ENCODE measurements around the gene MORN1. TPM values are rescaled to one million over a fixed set of nuclear protein-coding genes. Genes with fewer than 3 reads are reported as not detected.

Gene MORN1
- total RNA-seq, 1 donor from 2014 or later, result 11.1 TPM

DNA sequence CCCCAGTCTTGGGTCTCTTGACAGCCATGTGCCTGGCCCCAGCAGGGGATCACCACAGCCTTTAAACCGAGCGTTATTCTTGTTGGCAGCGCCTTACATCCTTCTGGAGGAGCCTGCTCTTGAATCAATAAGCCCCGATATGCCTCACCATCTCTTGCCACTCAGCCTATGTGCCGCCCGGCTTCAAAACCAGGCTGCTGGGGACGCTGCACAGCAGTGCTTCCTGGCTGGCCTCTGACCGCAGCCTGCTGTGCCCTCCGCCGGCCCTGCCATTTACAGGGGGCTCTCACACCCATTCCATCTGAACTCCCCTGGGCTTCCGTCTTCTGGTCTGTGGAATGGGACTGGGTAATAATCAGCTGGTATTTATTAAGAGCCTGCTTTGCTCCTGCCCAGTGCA, 24.0 kb upstream of the MORN1 start:
- Mint-ChIP-seq H3K9me3 (no peaks in the 10 kb centered on the region), H3K27me3 (no peaks in the 10 kb centered on the region), H3K36me3 (ENCODE audit: low read depth) (peaks cover 4% of the 10 kb centered on the region), H3K4me1 (peaks cover 30% of the 10 kb centered on the region), H3K27ac (peak overlapping the region; percentile 92), H3K4me3 (peak overlapping the region; percentile 88)
- no peak for DNase-seq
- intact Hi-C loops (cut with micrococcal nuclease), result loop anchor here (10.0 kb wide), 1 partner anchor 1209 kb away; the partner anchor contains the start of gene TPRG1L

DNA sequence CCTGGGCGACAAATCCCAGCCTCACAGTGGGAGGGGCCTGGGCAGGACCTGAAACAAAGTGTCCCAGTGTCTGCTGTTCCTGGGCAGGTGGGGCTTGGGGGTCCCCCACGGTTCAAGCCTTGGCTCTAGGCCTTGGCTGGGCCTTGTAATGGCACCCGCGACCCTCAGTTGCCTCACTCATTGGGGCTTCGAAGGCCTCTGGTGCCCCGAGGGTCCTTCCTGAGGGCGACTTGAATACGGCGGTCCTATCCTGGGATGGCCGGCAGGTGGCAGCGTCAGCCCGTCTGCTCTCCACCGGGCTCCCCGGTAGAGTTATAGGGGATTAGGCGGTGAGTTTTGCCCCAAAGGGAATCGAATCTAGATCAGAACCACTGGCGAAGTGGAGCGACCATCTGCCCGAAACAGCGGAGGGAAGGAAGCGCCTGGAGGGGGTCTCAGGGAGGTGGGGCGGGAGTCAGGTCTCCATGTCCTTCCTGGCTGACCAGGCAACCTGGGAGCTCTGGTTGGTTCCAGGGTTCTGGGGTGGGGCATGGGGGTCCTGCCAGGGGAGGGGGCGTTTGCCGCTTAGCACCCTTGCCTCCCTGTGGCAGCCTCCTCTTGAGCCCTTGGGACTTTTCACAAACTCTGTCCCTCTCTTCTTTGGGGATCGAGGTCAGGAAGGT, 23.1 kb upstream of the MORN1 start:
- peaks cover 30% of the 10 kb centered on the region for H3K4me1 Mint-ChIP-seq
- H3K27me3 Mint-ChIP-seq, result no peaks in the 10 kb centered on the region
- peak overlapping the region; percentile 88 for H3K4me3 Mint-ChIP-seq
- intact Hi-C loops (cut with micrococcal nuclease), result loop anchor here (1.0 to 10.0 kb wide), 6 partner anchors 112 to 1210 kb away; partner anchors contain the start of genes PANK4, PRXL2B and TPRG1L
- peaks cover 4% of the 10 kb centered on the region for H3K36me3 Mint-ChIP-seq (ENCODE audit: low read depth)
- H3K27ac Mint-ChIP-seq, result peak overlapping the region; percentile 83
- H3K9me3 Mint-ChIP-seq, result no peaks in the 10 kb centered on the region
- peak; percentile 94 for DNase-seq

DNA sequence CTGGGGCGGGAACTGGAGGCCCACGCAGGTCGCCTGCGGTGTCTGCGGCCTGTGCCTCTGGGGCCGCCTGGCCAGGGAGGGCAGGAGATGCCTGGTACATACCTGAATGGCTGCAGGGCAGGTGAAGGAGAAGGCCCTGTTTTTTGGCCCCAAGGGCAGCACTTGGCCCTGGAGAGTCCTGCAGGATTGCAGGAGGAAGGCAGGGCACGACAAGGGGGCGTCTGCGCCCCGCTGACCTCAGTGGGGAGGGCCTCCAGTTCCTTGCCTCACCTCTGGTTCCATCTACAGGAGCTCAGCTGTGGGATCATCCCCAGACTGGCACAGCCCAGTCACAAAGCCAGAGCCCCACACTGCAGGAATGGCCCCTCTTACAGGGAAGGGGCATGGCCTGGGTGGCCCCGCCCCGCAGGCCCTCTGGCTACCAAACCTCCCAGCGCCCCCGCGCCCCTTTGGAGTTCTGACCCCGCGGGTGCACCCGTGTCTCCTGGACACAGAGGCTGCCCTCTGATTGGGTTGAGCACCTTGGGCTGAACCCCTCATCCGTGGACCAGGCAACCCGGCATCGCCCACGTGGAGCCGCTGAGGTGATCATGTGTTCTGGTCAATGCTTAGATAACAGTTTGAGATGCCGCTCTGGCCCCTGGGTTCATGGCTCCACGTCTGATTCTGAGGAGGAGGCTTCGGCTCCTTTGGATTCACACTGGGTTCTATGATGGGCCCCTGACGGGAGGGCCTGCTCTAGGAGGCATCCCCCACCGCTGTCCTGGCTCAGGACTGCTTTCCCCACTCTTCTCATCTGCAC, 22.3 kb upstream of the MORN1 start:
- Mint-ChIP-seq H3K4me1 (peaks cover 27% of the 10 kb centered on the region), H3K27me3 (no peaks in the 10 kb centered on the region), H3K4me3 (peak overlapping the region; percentile 88), H3K9me3 (no peaks in the 10 kb centered on the region), H3K36me3 (ENCODE audit: low read depth) (peaks cover 8% of the 10 kb centered on the region), H3K27ac (peak overlapping the region; percentile 83)
- intact Hi-C loops (cut with micrococcal nuclease), result loop anchor here (1.0 to 10.0 kb wide), 6 partner anchors 113 to 1211 kb away; partner anchors contain the start of genes PANK4, PRXL2B and TPRG1L
- DNase-seq, result peak; percentile 72

DNA sequence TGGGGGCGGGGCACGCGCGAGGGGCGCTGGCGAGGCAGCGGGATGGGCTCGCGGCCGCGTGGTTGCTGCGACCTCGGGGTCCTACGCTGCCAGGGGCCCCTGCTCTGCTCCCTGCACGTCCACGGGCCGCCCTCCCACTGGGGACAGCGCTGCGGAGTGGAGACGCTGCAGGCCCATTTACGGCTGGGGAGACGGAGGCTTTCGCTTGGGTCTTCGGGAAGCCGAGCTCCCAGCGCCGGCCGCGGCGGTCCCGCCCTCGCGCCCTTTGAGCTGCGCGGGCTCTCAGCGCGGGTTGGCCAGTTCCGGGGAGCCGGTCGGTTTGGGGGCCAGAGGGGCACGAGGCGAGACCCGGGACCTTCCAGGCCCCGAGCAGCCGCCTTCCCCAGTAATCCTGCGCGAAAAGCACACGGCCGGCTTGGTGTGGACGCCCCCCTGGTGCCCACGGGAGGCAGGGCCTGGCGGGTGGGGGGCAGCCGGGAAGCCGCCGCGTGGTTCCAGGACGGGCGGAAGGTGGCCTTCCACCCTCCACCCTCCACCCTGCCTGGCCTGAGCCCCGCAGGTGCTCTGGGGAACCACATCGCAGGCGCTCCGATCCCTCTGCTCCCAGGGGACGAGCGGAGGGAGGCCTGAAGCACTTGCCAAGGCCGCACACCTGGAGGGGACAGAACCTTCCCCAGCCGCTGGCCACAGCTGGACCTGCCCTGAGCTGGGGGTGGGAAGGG, 21.6 kb upstream of the MORN1 start:
- peaks cover 8% of the 10 kb centered on the region for H3K36me3 Mint-ChIP-seq (ENCODE audit: low read depth)
- peak overlapping the region; percentile 88 for H3K4me3 Mint-ChIP-seq
- peaks cover 27% of the 10 kb centered on the region for H3K4me1 Mint-ChIP-seq
- no peaks in the 10 kb centered on the region for H3K9me3 Mint-ChIP-seq
- no peak for DNase-seq
- no peaks in the 10 kb centered on the region for H3K27me3 Mint-ChIP-seq
- peak overlapping the region; percentile 84 for H3K27ac Mint-ChIP-seq
- intact Hi-C loops (cut with micrococcal nuclease), result loop anchor here (1.0 to 10.0 kb wide), 4 partner anchors 22 to 1212 kb away; partner anchors contain the start of genes MORN1, PRXL2B, RER1 and TPRG1L

DNA sequence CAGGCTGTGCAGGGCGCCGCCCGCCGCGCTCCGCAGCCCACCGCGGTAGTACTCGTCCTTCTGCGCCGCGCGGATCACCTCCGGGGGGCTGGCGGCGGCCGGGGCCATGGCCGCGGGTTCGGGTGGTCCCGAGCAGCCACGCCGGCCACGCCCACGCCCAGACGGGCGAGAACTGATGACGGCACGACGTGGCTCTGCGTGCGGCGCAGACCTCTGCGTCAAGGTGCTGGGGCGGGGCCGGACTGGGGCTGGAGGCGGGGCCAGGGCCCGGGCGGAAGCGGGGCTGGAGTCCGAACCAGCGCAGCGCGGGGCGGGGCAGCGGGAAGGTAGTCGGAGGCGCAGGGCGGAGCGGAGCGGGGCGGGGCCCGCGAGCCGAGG, 21.0 kb upstream of the MORN1 start, which contains the start of gene PEX10:
Gene PEX10, minus strand, starts transcription at position 170 of the 378 bp plus-strand sequence. Its CDS starts 62 bp downstream, at position 108.
- H3K9me3 Mint-ChIP-seq, result no peaks in the 10 kb centered on the region
- peak; percentile 100 for DNase-seq
- peak within 1 kb of the TSS; percentile 95 for H3K27ac Mint-ChIP-seq
- intact Hi-C loops (cut with micrococcal nuclease), result loop anchor here (1.0 to 10.0 kb wide), 4 partner anchors 21 to 1212 kb away; partner anchors contain the start of genes MORN1, PRXL2B, RER1 and TPRG1L
- H3K4me1 Mint-ChIP-seq, result peaks cover 27% of the 10 kb centered on the region
- no peaks in the 10 kb centered on the region for H3K27me3 Mint-ChIP-seq
- peak within 1 kb of the TSS; percentile 94 for H3K4me3 Mint-ChIP-seq
- H3K36me3 Mint-ChIP-seq (ENCODE audit: low read depth), result peaks cover 11% of the 10 kb centered on the region

DNA sequence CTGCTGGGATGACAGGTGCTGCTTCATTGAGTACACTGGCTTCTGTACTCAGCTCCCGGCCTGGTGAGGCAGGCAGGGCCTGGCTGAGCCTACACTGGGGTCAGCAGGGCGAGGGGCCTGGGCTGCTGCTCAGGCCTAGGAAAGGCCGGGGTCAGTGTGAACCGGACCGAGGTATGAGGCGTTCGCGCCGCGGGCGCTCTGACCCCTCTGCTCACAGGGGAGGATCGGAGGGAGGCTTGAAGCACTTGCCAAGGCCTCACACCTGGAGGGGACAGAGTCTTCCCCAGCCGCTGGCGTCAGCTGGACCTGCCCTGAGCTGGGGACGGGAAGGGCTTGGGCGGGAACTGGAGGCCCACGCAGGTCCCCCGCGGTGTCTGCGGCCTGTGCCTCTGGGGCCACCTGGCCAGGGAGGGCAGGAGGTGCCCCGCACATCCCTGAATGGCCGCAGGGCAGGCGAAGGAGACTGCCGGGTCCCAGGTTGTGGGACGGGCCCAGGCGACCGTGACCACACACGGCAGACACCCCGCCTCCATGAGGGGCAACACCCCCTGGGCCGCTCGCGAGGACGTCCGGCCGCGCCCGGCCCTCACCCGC, 20.5 kb upstream of the MORN1 start:
- Mint-ChIP-seq H3K4me3 (peak overlapping the region; percentile 94), H3K36me3 (ENCODE audit: low read depth) (peaks cover 13% of the 10 kb centered on the region), H3K4me1 (peaks cover 24% of the 10 kb centered on the region), H3K9me3 (no peaks in the 10 kb centered on the region), H3K27me3 (no peaks in the 10 kb centered on the region), H3K27ac (peak overlapping the region; percentile 95)
- DNase-seq, result no peak
- intact Hi-C loops (cut with micrococcal nuclease), result loop anchor here (1.0 to 10.0 kb wide), 5 partner anchors 21 to 1213 kb away; partner anchors contain the start of genes MORN1, PRXL2B, RER1 and TPRG1L

DNA sequence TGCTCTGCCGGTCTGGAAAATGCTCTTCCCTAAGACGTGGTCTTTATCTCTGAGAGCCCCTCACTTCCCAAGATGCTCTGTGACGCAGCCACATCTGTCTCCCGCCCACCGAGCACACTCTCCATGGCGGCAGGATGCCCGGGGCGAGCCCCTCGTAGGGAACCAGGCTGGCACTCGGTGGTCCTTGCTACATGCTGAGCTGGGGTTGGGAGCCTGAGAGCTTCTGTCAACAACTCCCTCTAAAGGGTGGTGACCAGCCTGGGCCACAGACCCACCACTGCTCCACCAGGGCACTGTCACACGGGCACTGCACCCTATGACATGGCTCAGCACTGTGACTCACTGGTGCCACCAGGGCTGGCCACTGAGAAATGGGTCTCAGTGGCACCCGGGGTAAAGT, 18.4 kb upstream of the MORN1 start:
- peaks cover 21% of the 10 kb centered on the region for H3K36me3 Mint-ChIP-seq (ENCODE audit: low read depth)
- peaks cover 11% of the 10 kb centered on the region for H3K4me1 Mint-ChIP-seq
- no peaks in the 10 kb centered on the region for H3K27me3 Mint-ChIP-seq
- H3K27ac Mint-ChIP-seq, result no peak overlapping the region
- H3K9me3 Mint-ChIP-seq, result no peaks in the 10 kb centered on the region
- intact Hi-C loops (cut with micrococcal nuclease), result loop anchor here (5.0 to 10.0 kb wide), 3 partner anchors 178 to 1215 kb away; partner anchors contain the start of genes PRXL2B and TPRG1L
- no peak for DNase-seq
- H3K4me3 Mint-ChIP-seq, result no peak overlapping the region

DNA sequence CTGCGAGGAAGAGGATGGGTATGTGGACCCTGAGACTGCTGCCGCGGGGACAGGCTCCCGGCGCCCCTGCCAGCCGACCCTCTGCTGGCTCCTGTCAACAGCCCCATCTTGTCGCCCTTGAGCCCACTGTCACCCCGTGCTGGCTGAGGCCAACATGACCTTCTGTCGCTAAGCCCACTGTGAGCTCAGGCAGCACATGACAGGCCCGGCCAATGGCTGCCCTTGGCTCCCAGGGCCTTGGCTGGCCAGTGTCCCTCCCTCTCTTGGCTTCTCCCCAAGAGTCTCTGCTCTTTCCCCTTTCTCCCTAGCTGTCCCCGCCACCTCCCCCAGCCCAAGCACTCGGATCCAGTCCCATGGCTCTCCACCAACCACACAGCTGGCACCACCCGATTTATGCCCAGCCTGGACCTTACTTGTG, 17.5 kb upstream of the MORN1 start:
- peaks cover 2% of the 10 kb centered on the region for H3K4me1 Mint-ChIP-seq
- no peak overlapping the region for H3K4me3 Mint-ChIP-seq
- no peak for DNase-seq
- H3K36me3 Mint-ChIP-seq (ENCODE audit: low read depth), result peaks cover 24% of the 10 kb centered on the region
- H3K9me3 Mint-ChIP-seq, result no peaks in the 10 kb centered on the region
- intact Hi-C loops (cut with micrococcal nuclease), result no loop called here
- H3K27ac Mint-ChIP-seq, result no peak overlapping the region
- no peaks in the 10 kb centered on the region for H3K27me3 Mint-ChIP-seq

DNA sequence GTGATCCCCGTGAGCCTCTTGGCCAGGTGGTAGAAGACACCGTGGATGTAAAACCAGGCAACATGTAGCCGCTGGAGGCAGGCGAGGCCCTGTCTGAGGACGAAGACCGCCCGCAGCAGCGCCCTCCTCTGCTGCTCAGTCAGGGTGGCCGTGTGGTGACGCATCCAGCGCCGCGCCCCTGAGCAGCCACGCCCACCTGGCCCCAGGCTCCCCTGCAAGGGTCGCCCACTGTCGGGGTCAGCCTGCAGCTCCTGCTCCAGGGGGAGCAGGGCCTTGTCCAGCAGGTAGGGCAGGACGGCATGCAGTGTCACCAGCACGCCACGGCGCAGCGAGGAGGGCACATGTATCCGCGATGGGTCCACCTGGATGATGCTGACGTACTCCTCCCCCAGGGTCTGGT, 17.1 kb upstream of the MORN1 start:
- Mint-ChIP-seq H3K36me3 (ENCODE audit: low read depth) (peaks cover 25% of the 10 kb centered on the region), H3K27me3 (no peaks in the 10 kb centered on the region), H3K9me3 (no peaks in the 10 kb centered on the region), H3K4me3 (no peak overlapping the region), H3K4me1 (peaks cover 2% of the 10 kb centered on the region), H3K27ac (no peak overlapping the region)
- no peak for DNase-seq
- intact Hi-C loops (cut with micrococcal nuclease), result no loop called here

DNA sequence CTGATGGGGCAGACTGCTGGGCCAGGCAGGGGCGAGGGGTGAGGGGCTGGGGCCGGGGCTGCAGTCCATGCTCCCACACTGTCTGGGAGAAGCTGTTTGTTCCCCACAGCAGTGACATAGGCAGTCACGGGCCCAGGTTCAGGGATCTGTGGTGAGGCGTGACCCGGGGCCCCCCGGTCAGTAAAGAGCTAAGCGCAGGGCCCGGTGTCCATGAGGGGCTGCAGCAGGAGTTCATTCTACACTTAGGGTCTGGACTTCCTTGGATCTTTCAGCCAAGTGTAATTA, 16.6 kb upstream of the MORN1 start:
- peaks cover 26% of the 10 kb centered on the region for H3K36me3 Mint-ChIP-seq (ENCODE audit: low read depth)
- intact Hi-C loops (cut with micrococcal nuclease), result no loop called here
- no peak for DNase-seq
- H3K9me3 Mint-ChIP-seq, result no peaks in the 10 kb centered on the region
- H3K4me1 Mint-ChIP-seq, result peaks cover 2% of the 10 kb centered on the region
- H3K27ac Mint-ChIP-seq, result no peak overlapping the region
- no peak overlapping the region for H3K4me3 Mint-ChIP-seq
- no peaks in the 10 kb centered on the region for H3K27me3 Mint-ChIP-seq

DNA sequence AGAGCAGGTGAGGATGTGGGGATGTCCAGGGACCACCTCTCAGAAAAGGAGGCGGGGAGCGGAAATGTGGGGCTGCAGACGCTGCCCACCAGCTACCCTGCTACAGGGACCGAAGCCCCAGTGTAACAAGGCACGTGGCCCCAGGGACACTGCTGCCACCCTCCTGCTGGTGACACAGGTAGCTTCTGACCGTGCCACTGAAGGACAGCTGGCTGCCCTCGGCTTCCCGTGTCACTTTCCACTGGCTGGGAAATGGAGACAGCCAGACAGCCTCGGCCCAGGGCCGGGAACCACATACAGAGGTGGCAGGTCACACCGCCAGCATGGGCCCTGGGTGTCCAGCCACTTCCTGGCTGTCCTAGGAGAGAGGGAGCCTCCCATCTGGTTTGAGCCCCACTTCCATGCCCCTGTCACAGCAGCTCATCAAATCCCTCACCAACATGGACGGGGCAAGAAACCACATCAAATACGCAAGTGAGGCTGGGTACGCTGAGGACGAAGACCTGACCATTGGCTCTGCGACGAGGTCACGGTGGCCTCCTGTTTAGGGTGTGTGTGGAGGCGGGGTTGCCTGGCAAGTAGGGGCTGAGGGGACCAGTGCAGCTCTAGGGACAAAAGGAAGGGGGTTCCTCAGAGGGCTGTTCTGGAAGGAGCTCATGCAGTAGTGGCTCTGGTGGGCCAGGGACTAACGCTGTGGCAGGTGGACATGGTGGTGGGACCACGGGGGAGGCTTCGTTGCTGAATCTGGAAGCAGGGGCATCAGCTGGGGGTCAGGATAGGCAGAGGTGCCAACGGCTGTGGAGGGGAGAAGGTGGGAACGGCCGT, 16.0 kb upstream of the MORN1 start:
- no peak overlapping the region for H3K27ac Mint-ChIP-seq
- H3K36me3 Mint-ChIP-seq (ENCODE audit: low read depth), result peaks cover 28% of the 10 kb centered on the region
- no peak overlapping the region for H3K4me3 Mint-ChIP-seq
- intact Hi-C loops (cut with micrococcal nuclease), result no loop called here
- peaks cover 2% of the 10 kb centered on the region for H3K4me1 Mint-ChIP-seq
- DNase-seq, result no peak
- no peaks in the 10 kb centered on the region for H3K27me3 Mint-ChIP-seq
- H3K9me3 Mint-ChIP-seq, result no peaks in the 10 kb centered on the region

DNA sequence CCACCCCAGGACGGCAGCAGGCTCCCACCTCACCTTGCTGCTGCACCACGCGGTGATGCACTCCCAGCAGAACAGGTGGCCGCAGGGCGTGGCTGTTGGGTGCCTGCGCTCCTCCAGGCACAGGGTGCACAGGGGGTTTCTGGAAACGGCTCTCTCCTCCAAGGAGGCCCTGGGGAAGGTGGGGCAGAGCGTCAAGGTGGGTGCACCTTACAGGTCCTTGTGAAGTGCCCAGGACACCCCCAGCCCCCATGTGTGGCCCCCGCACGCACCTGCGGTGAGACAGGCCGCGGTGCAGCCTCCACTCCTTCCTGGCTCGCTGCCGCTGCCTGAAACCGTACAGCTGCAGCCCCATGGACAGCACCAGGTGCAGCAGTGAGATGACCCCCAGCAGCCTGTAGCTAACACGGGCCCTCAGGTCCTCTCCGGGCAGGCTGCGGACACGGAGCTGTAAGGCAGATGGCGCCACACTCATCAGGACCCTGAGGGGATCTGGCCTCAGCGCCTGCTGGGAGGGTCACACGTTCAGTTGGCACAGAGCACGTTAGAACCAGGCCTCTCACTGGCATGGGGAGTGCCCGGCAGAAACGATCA, 15.2 kb upstream of the MORN1 start:
- DNase-seq, result peak; percentile 54
- no peak overlapping the region for H3K4me3 Mint-ChIP-seq
- H3K36me3 Mint-ChIP-seq (ENCODE audit: low read depth), result peaks cover 34% of the 10 kb centered on the region
- H3K27me3 Mint-ChIP-seq, result no peaks in the 10 kb centered on the region
- no peaks in the 10 kb centered on the region for H3K9me3 Mint-ChIP-seq
- intact Hi-C loops (cut with micrococcal nuclease), result no loop called here
- H3K27ac Mint-ChIP-seq, result no peak overlapping the region
- H3K4me1 Mint-ChIP-seq, result no peaks in the 10 kb centered on the region
